GM12872 (cell line): ENCODE data around the gene DIPK1B.

ENCODE experiments used
- CTCF ChIP-seq: IDR thresholded peaks from 3 replicates; pipeline ENCODE4 v1.5.1; 2011; ENCODE audit warnings: low read depth, mild to moderate bottlenecking, low read length, moderate library complexity; ENCODE audit not compliant: insufficient read depth

DIPK1B gene

GRCh38 chr9:136757751-136758140 is 45.4 kb downstream of the DIPK1B start:
- TF ChIP-seq CTCF = no peak

- TF ChIP-seq CTCF = no peak
Measured at GRCh38 chr9:136759001-136759400, 46.6 kb downstream of the DIPK1B start.

- no peak for TF ChIP-seq CTCF
Measured at GRCh38 chr9:136759436-136760325, 47.3 kb downstream of the DIPK1B start.

- TF ChIP-seq CTCF = no peak
Measured at GRCh38 chr9:136760424-136760823, 48.1 kb downstream of the DIPK1B start.

GRCh38 chr9:136760834-136761544 is 48.6 kb downstream of the DIPK1B start:
- TF ChIP-seq CTCF = peak; percentile 73

GRCh38 chr9:136761545-136761981 is 49.2 kb downstream of the DIPK1B start:
- TF ChIP-seq CTCF = no peak

- TF ChIP-seq CTCF = no peak
Measured at GRCh38 chr9:136762221-136762691, 49.9 kb downstream of the DIPK1B start.
